Stimulated activated CD8-positive, alpha-beta memory T cell treated with anti-CD3 and anti-CD28 coated beads, Interleukin-2, amount 100 ng/mL, for 1 hour (primary cell): ENCODE data around the gene IFT80.

Experiments used
- DNase-seq, 2 donors: peaks; one replicate each; pipeline ENCODE4 v3.0.0-alpha.2; 2020; ENCODE audit warnings: low read depth in 2 of 2

Gene IFT80

GRCh38 chr3:160400702-160401150, 1.7 kb upstream of the IFT80 start:
- DNase-seq = no peak

- DNase-seq = no peak
These were observed 1.1 kb upstream of the IFT80 start for GRCh38 chr3:160400030-160400701.

GRCh38 chr3:160398820-160399124, 253 bp downstream of the IFT80 start:
- DNase-seq = no peak

- DNase-seq = no peak
These were observed 3.7 kb downstream of the IFT80 start for GRCh38 chr3:160395297-160395696.

GRCh38 chr3:160394009-160394392, 5.0 kb downstream of the IFT80 start:
- no peak for DNase-seq

GRCh38 chr3:160393346-160394008, 5.5 kb downstream of the IFT80 start:
- DNase-seq = no peak

GRCh38 chr3:160392798-160393197, 6.2 kb downstream of the IFT80 start:
- no peak for DNase-seq

GRCh38 chr3:160390565-160391138, 8.4 kb downstream of the IFT80 start:
- DNase-seq = no peak

- DNase-seq = no peak
These were observed 14.2 kb downstream of the IFT80 start for GRCh38 chr3:160384639-160385318.

- no peak for DNase-seq
These were observed 17.6 kb downstream of the IFT80 start for GRCh38 chr3:160381470-160381869.

- DNase-seq = no peak
These were observed 19.3 kb downstream of the IFT80 start for GRCh38 chr3:160379628-160380214.

- no peak for DNase-seq
These were observed 20.5 kb downstream of the IFT80 start for GRCh38 chr3:160378331-160379109.

- DNase-seq = no peak
These were observed 22.3 kb downstream of the IFT80 start for GRCh38 chr3:160376681-160377080.

- DNase-seq = no peak
These were observed 24.1 kb downstream of the IFT80 start for GRCh38 chr3:160374925-160375324.

GRCh38 chr3:160374472-160374871, 24.6 kb downstream of the IFT80 start:
- DNase-seq = no peak

- DNase-seq = no peak
These were observed 25.4 kb downstream of the IFT80 start for GRCh38 chr3:160373655-160374054.

- DNase-seq = no peak
These were observed 26.2 kb downstream of the IFT80 start for GRCh38 chr3:160372780-160373179.

- DNase-seq = no peak
These were observed 27.8 kb downstream of the IFT80 start for GRCh38 chr3:160370987-160371857.

- DNase-seq = no peak
These were observed 29.2 kb downstream of the IFT80 start for GRCh38 chr3:160369784-160370183.

- DNase-seq = no peak
These were observed 30.2 kb downstream of the IFT80 start for GRCh38 chr3:160368804-160369203.
